ENCODE results near the gene ZYG11B.
"Not testable (repeated sequence)": the region's sequence is repeated elsewhere in the genome, so short reads cannot be mapped to it uniquely, and the experiment has no call there.

The ZYG11B gene

GRCh38 chr1:52856026-52856425 lies 129.8 kb downstream of the ZYG11B start:
- DNase-seq = peak; percentile 39 to 66

- no peak for DNase-seq
Observed at GRCh38 chr1:52857443-52857842, 131.2 kb downstream of the ZYG11B start.

GRCh38 chr1:52862666-52863458 lies 136.6 kb downstream of the ZYG11B start:
- no peak for DNase-seq

GRCh38 chr1:52867087-52867863 lies 141.0 kb downstream of the ZYG11B start:
- DNase-seq = peak; percentile 70 to 73

- not testable (repeated sequence) for DNase-seq
Observed at GRCh38 chr1:52869727-52870126, 143.5 kb downstream of the ZYG11B start.

- DNase-seq = no peak
Observed at GRCh38 chr1:52876843-52877242, 150.6 kb downstream of the ZYG11B start.

Measured in NCI-H526 (cell line).